ENCODE data around the gene HERC2.
"Not testable (repeated sequence)": the region's sequence is repeated elsewhere in the genome, so short reads cannot be mapped to it uniquely, and the experiment has no call there.

The HERC2 gene, protein sequence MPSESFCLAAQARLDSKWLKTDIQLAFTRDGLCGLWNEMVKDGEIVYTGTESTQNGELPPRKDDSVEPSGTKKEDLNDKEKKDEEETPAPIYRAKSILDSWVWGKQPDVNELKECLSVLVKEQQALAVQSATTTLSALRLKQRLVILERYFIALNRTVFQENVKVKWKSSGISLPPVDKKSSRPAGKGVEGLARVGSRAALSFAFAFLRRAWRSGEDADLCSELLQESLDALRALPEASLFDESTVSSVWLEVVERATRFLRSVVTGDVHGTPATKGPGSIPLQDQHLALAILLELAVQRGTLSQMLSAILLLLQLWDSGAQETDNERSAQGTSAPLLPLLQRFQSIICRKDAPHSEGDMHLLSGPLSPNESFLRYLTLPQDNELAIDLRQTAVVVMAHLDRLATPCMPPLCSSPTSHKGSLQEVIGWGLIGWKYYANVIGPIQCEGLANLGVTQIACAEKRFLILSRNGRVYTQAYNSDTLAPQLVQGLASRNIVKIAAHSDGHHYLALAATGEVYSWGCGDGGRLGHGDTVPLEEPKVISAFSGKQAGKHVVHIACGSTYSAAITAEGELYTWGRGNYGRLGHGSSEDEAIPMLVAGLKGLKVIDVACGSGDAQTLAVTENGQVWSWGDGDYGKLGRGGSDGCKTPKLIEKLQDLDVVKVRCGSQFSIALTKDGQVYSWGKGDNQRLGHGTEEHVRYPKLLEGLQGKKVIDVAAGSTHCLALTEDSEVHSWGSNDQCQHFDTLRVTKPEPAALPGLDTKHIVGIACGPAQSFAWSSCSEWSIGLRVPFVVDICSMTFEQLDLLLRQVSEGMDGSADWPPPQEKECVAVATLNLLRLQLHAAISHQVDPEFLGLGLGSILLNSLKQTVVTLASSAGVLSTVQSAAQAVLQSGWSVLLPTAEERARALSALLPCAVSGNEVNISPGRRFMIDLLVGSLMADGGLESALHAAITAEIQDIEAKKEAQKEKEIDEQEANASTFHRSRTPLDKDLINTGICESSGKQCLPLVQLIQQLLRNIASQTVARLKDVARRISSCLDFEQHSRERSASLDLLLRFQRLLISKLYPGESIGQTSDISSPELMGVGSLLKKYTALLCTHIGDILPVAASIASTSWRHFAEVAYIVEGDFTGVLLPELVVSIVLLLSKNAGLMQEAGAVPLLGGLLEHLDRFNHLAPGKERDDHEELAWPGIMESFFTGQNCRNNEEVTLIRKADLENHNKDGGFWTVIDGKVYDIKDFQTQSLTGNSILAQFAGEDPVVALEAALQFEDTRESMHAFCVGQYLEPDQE (N-terminal part only)

DNA sequence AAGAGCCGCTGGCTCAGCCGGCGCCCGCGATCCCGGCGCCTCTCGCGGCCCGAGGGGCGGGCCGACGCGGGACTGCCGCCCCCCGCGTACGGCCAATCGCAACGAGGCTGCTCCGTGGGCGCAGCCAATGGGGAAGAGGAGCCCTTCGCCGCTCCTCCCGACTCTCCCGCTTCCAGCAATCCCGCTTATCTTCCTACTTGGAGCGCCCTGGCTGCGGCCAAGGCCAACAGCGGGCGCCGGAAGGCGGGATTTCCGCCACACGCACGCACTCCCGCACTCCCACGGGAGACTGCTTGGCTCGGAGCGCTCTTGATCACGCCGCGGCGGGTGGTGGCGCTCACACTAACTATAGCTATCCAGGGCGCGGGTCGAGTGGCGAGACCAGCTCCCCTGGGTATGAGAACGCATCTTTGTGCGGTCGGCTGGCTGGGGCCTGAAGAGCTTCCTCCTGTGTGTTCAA is at the start of gene HERC2:
Gene HERC2 (minus strand): TSS at position 51 of the 460 bp plus-strand sequence. CDS start 746 bp downstream, outside the sequence.
- DNase-seq: not testable (repeated sequence)

DNA sequence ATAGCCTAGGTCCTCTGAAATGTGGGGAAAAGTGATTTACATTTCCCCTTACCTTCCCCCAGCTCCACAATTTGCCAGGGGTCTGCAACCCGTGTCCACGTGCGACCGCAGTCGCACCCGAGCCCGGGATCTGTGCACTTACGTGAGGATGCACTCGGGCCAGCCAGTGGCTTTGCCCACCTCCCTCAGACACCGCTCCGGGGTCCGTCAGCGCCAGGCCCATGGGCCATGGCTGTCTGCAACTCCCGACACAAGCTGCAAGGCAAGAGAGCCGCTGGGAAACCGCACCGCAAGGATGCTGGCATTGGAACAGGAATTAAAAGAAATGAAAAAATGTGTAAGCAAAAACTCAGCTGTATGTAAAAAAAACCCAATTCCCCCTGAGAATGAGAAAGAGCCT is 43.5 kb upstream of the HERC2 start:
- not testable (repeated sequence) for DNase-seq

DNA sequence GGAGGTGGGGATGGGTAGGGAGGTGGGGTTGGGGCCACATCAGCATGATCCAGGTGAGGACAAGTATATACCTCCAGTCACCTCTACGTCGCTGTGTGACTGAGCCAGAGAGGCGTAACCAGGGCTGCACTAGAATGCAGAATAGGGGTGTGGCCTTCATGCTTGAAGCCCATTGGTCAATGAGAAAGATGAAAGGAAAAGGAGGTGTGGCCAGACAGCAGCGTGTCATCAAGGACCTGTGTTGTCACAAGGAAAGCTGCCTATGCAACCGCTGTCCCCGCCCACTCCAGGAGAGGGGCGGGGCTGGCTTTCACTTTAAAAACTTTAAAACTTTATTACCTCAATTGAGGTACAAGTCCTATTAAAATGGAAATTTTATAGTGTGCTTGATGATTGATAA is 36.0 kb upstream of the HERC2 start, which contains the start of gene GOLGA6L24:
Gene GOLGA6L24 (minus strand): TSS at position 101 of the 400 bp plus-strand sequence. CDS start 61 bp downstream, at position 40.
- not testable (repeated sequence) for DNase-seq

DNA sequence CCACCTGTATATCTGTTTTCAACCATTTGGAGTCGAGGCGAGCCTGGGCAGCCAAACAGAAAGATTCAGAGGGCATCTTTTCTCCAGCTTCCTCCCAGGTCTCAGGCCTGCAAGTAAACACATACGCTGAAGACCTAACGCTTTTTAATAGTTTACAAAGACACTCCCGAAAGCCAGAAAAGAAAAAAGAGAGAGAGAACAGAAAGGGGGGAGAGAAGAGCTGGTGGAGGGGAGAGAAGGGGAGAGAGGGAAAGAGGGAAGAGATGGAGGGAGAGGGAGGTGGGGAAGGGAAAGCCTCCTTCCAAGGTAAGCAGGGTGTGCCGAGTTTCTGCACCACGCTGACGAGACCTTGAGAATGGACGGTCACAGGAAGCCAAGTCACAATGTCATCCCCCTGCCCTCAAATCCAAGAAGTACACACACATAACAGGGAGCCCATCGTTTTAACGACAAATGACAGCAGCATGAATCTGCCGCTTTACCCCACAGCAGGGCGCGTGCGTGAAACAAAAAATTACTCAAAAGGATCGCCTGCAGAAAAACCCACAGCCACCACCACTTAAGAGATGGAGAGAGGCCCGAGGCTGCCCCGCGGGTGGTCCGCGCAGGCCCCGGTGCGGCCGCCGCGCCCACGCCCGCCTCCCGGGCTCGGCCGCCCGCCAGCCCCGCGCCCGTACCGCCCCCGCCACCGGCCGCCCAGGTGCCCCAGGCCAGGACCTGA is 461 bp downstream of the HERC2 start:
- not testable (repeated sequence) for DNase-seq

DNA sequence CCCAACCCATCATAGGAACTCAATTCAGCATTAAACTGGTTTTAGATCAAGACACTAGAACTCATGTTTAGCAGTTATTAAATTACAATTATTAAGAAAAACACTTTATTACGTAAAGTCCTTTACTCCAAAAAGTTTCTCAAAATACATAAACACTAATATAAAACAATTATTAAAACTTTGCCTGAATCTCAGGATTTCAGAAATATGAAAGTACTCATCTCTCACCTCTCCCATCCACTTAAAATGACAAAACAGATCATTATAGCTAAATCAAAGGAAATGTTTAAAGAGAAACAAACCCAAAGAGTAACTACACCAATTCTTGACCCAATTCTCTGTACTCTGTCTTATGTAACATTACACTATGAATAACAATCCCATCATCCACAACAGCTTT is 2.3 kb downstream of the HERC2 start:
- not testable (repeated sequence) for DNase-seq

DNA sequence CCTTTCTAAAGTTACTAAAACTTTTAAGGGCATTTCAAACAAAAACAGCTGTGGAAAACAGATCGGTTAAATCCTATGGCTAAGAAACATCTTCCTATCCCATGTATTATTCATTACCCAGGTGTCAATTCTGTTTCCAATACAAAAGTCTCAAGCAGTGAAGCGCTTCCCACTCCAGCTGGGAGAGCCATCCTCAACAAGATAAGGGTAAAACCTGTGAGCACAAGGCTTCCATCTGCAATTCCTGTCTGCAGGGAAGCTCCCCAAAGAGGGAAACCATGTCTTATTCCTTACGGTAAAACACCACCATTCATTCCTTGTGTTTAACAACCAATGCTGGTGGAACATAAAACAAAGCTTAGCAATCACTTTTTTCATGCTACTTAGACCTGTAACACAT is 3.2 kb downstream of the HERC2 start:
- not testable (repeated sequence) for DNase-seq

DNA sequence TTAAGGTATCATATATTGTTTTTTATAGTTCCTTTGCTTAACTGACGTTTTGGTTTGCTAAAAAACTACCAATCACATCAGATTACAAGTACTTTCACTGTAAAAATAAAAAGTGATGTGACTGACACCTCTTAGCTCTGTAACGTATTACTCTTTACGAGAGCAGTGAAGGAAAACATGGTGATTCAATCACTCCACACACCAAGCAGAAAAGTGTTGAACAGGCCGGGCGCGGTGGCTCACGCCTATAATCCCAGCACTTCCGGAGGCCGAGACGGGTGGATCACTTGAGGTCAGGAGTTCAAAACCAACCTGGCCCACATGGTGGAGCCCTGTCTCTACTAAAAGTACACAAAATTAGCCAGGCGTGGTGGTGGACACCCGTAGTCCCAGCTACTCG is 3.9 kb downstream of the HERC2 start:
- not testable (repeated sequence) for DNase-seq

DNA sequence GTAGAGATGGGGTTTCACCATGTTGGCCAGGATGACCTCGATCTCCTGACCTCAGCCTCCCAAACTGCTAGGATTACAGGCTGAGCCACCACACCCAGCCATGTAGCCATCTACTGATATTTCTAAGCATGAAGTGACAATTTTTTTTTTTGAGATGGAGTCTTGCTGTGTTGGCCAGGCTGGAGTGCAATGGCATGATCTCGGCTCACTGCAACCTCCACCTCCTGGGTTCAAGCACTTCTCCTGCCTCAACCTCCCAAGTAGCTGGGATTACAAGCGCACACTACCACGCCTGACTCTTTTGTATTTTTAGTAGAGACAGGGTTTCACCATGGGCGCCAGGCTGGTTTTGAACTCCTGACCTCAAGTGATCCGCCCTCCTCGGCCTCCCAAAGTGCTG is 5.0 kb downstream of the HERC2 start:
- DNase-seq: not testable (repeated sequence)

DNA sequence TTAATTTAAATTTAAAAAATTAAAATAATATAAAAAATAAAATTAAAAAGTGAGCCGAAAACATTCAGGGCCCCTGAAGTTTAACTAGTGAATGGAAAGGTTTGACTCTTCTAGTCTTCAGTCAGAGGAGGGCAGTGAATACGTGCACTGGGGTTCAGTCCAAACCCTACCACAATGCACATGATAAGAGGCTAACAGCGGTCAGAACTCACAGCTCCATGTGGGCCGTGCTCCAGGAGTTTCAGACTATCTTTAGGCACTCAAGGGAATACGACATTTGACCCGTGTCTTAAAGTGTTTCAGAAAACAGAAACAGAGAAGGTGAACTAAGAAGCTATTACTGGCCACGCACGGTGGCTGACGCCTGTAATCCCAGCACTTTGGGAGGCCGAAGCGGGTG is 11.5 kb downstream of the HERC2 start:
- not testable (repeated sequence) for DNase-seq

DNA sequence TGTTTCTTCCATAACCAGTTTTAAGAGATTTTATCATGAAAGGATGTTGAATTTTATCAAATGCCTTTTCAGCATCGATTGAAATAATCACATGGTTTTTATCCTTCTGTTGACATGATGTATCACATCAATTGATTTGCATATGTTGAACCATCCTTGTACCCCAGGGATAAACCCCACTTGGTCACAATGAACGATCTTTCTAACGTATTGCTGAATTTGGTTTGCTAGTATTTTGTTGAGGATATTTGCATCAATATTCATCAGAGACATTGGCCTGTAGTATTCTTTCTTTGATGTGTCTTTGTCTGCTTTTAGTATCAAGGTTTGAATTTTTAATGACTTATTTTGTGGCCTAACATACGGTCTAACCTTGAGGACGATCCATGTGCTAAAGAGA is 13.3 kb downstream of the HERC2 start:
- DNase-seq: not testable (repeated sequence)

DNA sequence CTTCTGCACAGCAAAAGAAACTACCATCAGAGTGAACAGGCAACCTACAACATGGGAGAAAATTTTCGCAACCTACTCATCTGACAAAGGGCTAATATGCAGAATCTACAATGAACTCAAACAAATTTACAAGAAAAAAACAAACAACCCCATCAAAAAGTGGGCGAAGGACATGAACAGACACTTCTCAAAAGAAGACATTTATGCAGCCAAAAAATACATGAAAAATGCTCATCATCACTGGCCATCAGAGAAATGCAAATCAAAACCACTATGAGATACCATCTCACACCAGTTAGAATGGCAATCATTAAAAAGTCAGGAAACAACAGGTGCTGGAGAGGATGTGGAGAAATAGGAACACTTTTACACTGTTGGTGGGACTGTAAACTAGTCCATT is 16.3 kb downstream of the HERC2 start:
- DNase-seq: not testable (repeated sequence)

DNA sequence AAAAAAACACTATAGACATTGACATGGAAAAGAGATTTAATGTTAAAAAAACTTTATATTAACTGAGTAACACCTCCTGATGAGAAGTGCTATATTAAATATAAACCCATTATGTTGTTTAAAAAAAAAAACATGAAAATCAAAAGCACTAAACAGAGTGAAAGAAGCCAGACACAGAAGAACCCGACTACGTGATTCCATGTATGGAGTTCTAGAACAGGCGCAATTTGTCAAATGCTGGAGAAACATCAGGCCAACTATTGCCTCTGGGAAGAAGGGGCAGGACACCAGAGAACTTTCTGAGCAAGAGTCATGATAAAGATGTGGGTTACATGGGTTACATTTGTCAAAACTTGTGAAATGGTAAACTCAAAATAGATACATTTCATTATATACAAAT is 24.5 kb downstream of the HERC2 start:
- DNase-seq: not testable (repeated sequence)

DNA sequence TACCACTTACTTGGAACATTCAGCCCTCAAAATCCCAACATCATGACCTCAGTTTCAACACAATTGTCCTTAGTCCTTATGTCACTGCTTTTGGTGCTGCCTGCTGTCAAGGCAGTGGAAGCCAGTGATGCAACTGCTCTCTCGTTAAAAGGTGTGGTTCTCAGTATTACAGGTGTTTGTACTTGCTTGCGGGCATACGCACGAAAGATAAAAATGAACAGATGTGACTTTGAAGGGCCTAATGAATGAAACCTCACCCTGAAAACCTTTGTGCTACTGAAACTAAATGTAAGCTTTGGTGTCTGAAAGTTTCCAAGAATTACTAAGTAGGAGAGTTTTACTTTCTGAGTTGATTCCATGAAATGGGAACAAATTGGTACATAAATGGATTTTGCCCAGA is 25.2 kb downstream of the HERC2 start:
- not testable (repeated sequence) for DNase-seq

DNA sequence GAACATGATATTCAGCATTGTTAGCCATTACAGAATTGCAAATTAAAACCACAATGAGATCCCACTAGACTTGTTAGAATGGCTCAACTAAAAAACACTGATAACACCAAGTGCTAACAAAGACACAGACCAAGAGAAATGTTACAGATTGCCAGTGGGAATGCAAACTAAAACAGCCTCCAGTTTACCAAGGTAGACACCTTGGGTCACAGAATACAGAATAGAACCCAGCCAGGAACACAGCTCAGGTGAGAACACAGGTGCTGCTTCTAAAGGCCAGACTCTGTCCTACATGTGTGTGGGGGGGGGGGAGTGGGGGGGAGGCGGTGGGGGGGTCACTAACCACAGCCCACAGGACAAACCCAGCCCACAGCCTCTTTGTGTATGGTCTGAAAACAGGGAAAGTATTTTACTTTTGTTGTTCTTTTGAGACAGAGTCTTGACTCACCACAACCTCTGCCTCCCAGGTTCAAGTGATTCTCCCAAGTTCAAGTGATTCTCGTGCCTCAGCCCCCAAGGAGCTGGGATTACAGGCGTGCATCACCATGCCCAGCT is 26.9 kb downstream of the HERC2 start:
- not testable (repeated sequence) for DNase-seq

DNA sequence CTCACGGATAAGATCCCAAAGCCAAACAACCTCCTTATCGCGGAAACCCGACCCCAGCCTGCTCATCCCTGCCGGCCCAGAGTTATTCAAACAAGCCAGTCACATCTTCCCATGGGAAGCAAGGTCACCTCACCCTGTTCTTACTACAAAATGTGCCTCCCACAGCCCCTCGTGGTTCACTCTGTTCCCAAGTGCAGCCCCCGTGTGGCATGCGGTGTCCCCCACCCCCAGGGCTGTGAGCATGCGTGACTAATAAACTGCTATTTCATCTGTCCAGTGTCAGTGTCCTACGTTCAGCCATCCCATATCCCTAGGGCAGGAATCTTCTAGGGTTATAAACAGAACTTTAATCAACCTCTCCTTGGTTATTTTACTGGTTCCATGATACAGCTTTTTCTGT is 27.4 kb downstream of the HERC2 start:
- not testable (repeated sequence) for DNase-seq

DNA sequence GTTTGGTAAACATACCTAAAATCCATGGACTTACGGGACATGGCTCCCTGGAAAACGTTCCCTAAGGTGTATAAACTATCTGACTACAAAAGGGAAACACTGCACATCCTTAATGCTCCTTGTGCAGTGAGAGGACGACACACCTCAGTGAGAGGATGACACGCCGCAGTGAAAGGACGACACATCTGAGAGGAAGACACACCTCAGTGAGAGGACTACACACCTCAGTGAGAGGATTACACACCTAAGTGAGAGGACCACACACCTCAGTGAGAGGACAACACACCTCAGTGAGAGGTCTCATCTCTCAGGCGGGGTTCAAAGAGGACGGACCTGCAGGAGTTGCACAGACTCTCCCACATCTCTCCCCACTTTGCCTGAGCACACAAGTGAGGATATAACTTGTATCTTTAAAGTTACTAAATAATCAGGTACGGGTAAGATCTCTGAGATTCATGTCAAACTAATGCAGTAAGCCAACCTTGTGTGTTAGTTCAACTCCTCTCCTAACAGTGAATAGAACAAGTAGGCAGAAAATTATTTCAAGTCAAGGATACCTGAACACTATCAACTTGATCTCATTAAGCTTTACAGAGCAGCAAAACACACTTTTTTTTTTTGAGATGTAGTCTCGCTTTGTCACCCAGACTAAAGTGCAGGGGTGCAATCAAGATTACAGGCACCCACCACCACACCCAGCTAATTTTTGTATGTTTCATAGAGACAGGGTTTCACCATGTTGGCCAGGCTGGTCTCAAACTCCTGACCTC is 32.1 kb downstream of the HERC2 start:
- DNase-seq: no peak

DNA sequence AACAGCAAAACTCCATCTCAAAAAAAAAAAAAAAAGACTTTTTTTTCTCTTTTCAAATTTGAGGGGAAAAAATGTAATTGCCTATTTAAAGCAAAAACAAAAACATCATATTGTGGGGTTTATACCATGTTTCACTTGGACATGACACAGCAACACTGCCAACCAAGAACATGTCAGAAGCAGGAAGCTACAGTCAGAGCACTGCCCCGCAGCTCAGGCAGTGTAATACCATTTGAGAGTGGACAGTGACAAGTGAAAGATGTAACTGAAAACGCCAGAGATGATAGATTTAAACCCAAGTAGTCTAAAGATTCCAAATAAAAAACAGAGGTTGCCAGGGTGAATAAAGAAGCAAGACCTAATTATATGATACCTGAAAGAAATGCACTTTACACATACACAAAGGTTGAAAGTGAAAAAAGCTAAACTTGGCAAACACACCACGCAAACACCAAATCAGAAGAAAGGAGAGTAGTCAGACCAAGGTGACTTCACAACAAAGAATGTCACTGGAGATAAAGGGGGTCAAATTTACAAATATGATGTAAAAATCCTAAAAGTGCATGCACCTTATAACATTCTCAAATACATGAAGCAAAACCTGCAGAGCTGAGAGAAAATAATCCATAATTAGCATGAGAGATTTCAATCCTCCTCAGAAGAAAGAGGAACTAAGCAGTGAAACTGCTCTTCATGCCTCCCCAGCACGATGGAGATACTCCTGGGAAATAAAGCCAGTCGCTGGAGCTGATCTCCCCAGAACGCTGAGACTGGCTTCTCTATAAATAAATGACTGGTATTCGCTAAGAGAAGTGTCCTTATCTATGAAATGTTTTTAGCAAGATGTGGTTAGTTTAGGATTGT is 32.9 kb downstream of the HERC2 start:
- not testable (repeated sequence) for DNase-seq

DNA sequence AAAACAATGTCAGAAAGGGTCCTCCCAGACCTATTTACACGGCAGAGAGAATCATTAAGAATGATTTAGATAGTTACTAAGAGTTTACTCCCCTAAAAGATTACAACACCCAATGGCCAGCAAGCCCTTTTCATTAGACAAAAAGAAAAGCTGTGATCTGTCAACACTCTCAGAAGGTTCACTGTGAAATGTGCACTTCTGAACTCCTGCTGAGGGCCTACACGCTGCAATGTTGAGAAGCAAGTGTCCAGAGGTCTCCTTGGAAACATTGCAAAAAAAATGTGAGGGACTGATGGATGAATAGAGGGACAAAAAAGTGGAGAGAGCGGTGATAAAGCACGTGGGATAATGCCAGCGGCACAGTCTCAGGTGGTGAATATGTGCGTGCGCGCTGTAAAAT is 35.3 kb downstream of the HERC2 start:
- not testable (repeated sequence) for DNase-seq

DNA sequence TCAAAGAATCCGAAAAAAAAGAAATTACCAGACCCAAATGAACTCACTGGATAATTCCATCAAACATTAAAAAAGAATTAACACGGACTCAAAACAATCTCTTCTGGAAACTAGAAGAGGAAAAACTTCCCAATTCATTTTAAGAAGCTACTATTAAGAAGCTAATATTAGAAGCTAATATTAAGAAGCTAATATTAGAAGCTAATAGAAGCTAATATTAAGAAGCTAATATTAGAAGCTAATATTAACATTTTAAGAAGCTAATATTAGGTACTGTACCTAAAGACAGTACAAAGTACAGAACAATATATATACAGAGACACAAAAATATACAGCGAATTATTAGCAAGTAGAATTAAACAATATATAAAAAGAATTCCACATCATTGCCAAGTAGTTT is 35.9 kb downstream of the HERC2 start:
- DNase-seq: no peak

DNA sequence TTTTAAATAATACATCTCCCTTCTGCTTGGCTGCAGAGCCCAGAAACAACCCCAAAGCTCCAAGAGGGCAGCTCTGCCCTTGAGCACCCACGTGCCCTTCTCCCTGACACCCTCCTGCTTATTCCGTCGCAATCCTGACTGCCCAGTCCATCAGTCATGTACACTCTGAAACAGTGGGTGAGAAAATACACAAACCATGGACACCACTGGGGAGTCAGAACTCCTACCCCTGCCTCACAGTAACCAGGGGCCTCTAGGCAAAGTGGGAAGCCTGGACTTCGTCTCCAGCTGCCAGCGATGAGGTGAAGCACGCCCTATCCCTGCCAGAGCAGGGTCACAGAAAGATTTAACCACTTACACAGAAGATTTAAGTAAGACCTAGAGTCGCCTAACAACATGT is 40.1 kb downstream of the HERC2 start:
- no peak for DNase-seq
